ENCODE data around the gene LRCH3.

- no peak for TF ChIP-seq CTCF (IDR thresholded peaks at IDR 0.05; ENCODE audit: poor library complexity, severe bottlenecking)
- no peak for TF ChIP-seq TAF1 (IDR thresholded peaks at IDR 0.05; ENCODE audit: low read depth)
- no peak for TF ChIP-seq POLR2AphosphoS5 (IDR thresholded peaks at IDR 0.05)
Measured at GRCh38 chr3:197746801-197747237, 44.2 kb upstream of the LRCH3 start.

Measured in neural cell (in vitro differentiated cells).